IMR-90 (cell line): ENCODE data around the gene GSN. TPM values are rescaled to one million over a fixed set of nuclear protein-coding genes. Genes with fewer than 3 reads are reported as not detected.

Experiments
- ATAC-seq: fragments of 200-7000 bp; cut with Tn5 transposase; 2 replicates; pipeline ENCODE4 v1.9.1; 2020; ENCODE audit warnings: low read depth, mild to moderate bottlenecking, moderate library complexity
- BruUV-seq: library from RNA; stranded (reverse); fragments of 400-500 nt; replicated peaks from 2 replicates; lab custom pipeline; 2021; lab: Mats Ljungman, UMichigan
- CTCF ChIA-PET: fragments of 300-600 bp; formaldehyde crosslinking; extraction: SDS; loops from one replicate; lab custom pipeline; 2021; ENCODE audit warnings: antibody characterized with exemption; lab: Yijun Ruan, JAX
- POLR2A ChIA-PET: fragments of 300-600 bp; sonication (Branson Sonifier 250); formaldehyde crosslinking; loops from one replicate; lab custom pipeline; 2022; ENCODE audit warnings: antibody characterized with exemption; ENCODE audit not compliant: unreplicated experiment; lab: Charles Lee
- DNase-seq: peaks from one replicate; pipeline ENCODE4 v3.0.0; 2013
- H2AFZ ChIP-seq: replicated peaks from 2 replicates; pipeline ENCODE3; 2013; ENCODE audit warnings: low read length, mild to moderate bottlenecking; ENCODE audit not compliant: poor library complexity
- H2AK5ac ChIP-seq: 2 replicates; pipeline ENCODE4 v1.6.1; 2013; ENCODE audit warnings: low read depth, low read length, inconsistent platforms
- H2AK9ac ChIP-seq: replicated peaks from 2 replicates; pipeline ENCODE3; 2013; ENCODE audit warnings: mild to moderate bottlenecking, low read depth, low read length, moderate library complexity; ENCODE audit not compliant: poor library complexity
- H2BK120ac ChIP-seq: 2 replicates; pipeline ENCODE4 v1.6.1; 2013; ENCODE audit warnings: low read depth, low read length, inconsistent platforms
- H2BK15ac ChIP-seq: 3 replicates; pipeline ENCODE4 v1.6.1; 2013; ENCODE audit warnings: low read depth, low read length, inconsistent platforms
- H2BK20ac ChIP-seq: 2 replicates; pipeline ENCODE4 v1.6.1; 2013; ENCODE audit warnings: low read depth, mild to moderate bottlenecking, inconsistent platforms, low read length, moderate library complexity
- H2BK5ac ChIP-seq: 2 replicates; pipeline ENCODE4 v1.6.1; 2013; ENCODE audit warnings: mild to moderate bottlenecking, low read depth, low read length, inconsistent platforms; ENCODE audit not compliant: poor library complexity, severe bottlenecking
- H3K14ac ChIP-seq: replicated peaks from 2 replicates; pipeline ENCODE4 v1.6.1; 2013; ENCODE audit warnings: low read depth, low read length, inconsistent platforms
- H3K18ac ChIP-seq: 2 replicates; pipeline ENCODE4 v1.6.1; 2013; ENCODE audit warnings: low read depth, low read length, control low read depth
- H3K23ac ChIP-seq: 2 replicates; pipeline ENCODE4 v1.6.1; 2013; ENCODE audit warnings: low read depth, low read length, inconsistent platforms
- H3K27ac ChIP-seq: 2 replicates; pipeline ENCODE4 v1.5.1; 2013; ENCODE audit warnings: mild to moderate bottlenecking, control low read depth, low read length; ENCODE audit not compliant: insufficient read depth
- H3K27me3 ChIP-seq: 2 replicates; pipeline ENCODE4 v1.6.1; 2013; ENCODE audit warnings: low read length; ENCODE audit not compliant: control insufficient read depth, insufficient read depth
- H3K36me3 ChIP-seq: 2 replicates; pipeline ENCODE4 v1.6.1; 2013; ENCODE audit warnings: low read length, mixed read lengths; ENCODE audit not compliant: control insufficient read depth, insufficient read depth
- H3K4ac ChIP-seq: 2 replicates; pipeline ENCODE4 v1.6.1; 2013; ENCODE audit warnings: low read depth, low read length, inconsistent platforms
- H3K4me1 ChIP-seq: 2 replicates; pipeline ENCODE4 v1.6.1; 2013; ENCODE audit warnings: low read length, mixed read lengths; ENCODE audit not compliant: control insufficient read depth, insufficient read depth
- H3K4me2 ChIP-seq: 2 replicates; pipeline ENCODE4 v1.6.1; 2013; ENCODE audit warnings: low read depth, mild to moderate bottlenecking, control low read depth, low read length, moderate library complexity
- H3K4me3 ChIP-seq: 2 replicates; pipeline ENCODE4 v1.5.1; 2013; ENCODE audit warnings: low read depth, mild to moderate bottlenecking, control low read depth, low read length, moderate library complexity; ENCODE audit not compliant: insufficient read depth
- H3K56ac ChIP-seq: 2 replicates; pipeline ENCODE4 v1.6.1; 2013; ENCODE audit warnings: low read length, inconsistent platforms; ENCODE audit not compliant: insufficient read depth; ENCODE audit errors: extremely low read depth
- H3K79me1 ChIP-seq, 2 experiments: 2 replicates each; pipeline ENCODE4 v1.6.1; 2013; ENCODE audit warnings: low read length in 2 of 2, inconsistent platforms in 1 of 2, low read depth in 1 of 2
- H3K9ac ChIP-seq: 2 replicates; pipeline ENCODE4 v1.6.1; 2013; ENCODE audit warnings: low read depth, low read length, control low read depth
- H3K9me1 ChIP-seq: 2 replicates; pipeline ENCODE4 v1.6.1; 2013; ENCODE audit warnings: low read length, inconsistent platforms; ENCODE audit not compliant: insufficient read depth
- H3K9me3 ChIP-seq: 2 replicates; pipeline ENCODE4 v1.6.1; 2013; ENCODE audit warnings: low read length; ENCODE audit not compliant: control insufficient read depth, insufficient read depth
- H4K20me1 ChIP-seq: 2 replicates; pipeline ENCODE4 v1.6.1; 2013; ENCODE audit warnings: low read length, inconsistent platforms; ENCODE audit not compliant: insufficient read depth
- H4K5ac ChIP-seq: 2 replicates; pipeline ENCODE4 v1.6.1; 2013; ENCODE audit warnings: mild to moderate bottlenecking, low read depth, low read length, control low read depth
- H4K8ac ChIP-seq, 2 experiments: 2 replicates each; pipeline ENCODE4 v1.6.1; 2013; ENCODE audit warnings: low read depth in 2 of 2, low read length in 2 of 2, control low read depth in 1 of 2, inconsistent platforms in 1 of 2
- H4K91ac ChIP-seq: 2 replicates; pipeline ENCODE4 v1.6.1; 2013; ENCODE audit warnings: low read depth, low read length, inconsistent platforms; ENCODE audit not compliant: insufficient read depth
- BHLHE40 ChIP-seq: fragments of 150-350 bp; IDR thresholded peaks from 2 replicates; pipeline ENCODE4 v1.6.1; 2016; ENCODE audit warnings: mild to moderate bottlenecking, low read depth, low read length
- CEBPB ChIP-seq: IDR thresholded peaks from 2 replicates; pipeline ENCODE4 v1.6.1; 2012; ENCODE audit warnings: low read depth, low read length, improper control_type of control experiment
- CTCF ChIP-seq: conservative IDR thresholded peaks from 2 replicates; pipeline ENCODE4 v1.5.1; 2012; ENCODE audit warnings: mild to moderate bottlenecking, low read depth, low read length, improper control_type of control experiment
- ELK1 ChIP-seq: fragments of 150-350 bp; IDR thresholded peaks from 2 replicates; pipeline ENCODE4 v1.6.1; 2016; ENCODE audit warnings: low read depth, mild to moderate bottlenecking, low read length, moderate library complexity, borderline replicate concordance
- MAFK ChIP-seq: IDR thresholded peaks from 2 replicates; pipeline ENCODE4 v1.6.1; 2012; ENCODE audit warnings: low read depth, low read length, improper control_type of control experiment
- MAZ ChIP-seq: IDR thresholded peaks from 2 replicates; pipeline ENCODE4 v1.6.1; 2012; ENCODE audit warnings: low read depth, mild to moderate bottlenecking, low read length, improper control_type of control experiment, moderate library complexity, borderline replicate concordance
- MXI1 ChIP-seq: IDR thresholded peaks from 2 replicates; pipeline ENCODE4 v1.6.1; 2012; ENCODE audit warnings: low read depth, mild to moderate bottlenecking, low read length, moderate library complexity, borderline replicate concordance
- NFE2L2 ChIP-seq: fragments of 150-350 bp; IDR thresholded peaks from 2 replicates; pipeline ENCODE4 v1.6.1; 2016; ENCODE audit warnings: low read depth, mild to moderate bottlenecking, low read length
- POLR2A ChIP-seq: IDR thresholded peaks from 2 replicates; pipeline ENCODE4 v1.6.1; 2012; ENCODE audit warnings: mild to moderate bottlenecking, low read depth, low read length
- RAD21 ChIP-seq: IDR thresholded peaks from 2 replicates; pipeline ENCODE4 v1.6.1; 2012; ENCODE audit warnings: low read length, improper control_type of control experiment
- SMC3 ChIP-seq: fragments of 150-350 bp; IDR thresholded peaks from 2 replicates; pipeline ENCODE4 v1.6.1; 2016; ENCODE audit warnings: low read depth, mild to moderate bottlenecking, antibody characterized with exemption, low read length, moderate library complexity
- WGBS, 2 experiments: methylation state at CpG; one replicate each; pipeline versions ENCODE4 v1.1.5 to v1.1.7; 2013; ENCODE audit warnings: missing lambda C conversion rate in 2 of 2; ENCODE audit not compliant: insufficient read length in 1 of 2; ENCODE audit errors: extremely low coverage in 2 of 2; 5-methylcytosine and 5-hydroxymethylcytosine counted together
- dilution Hi-C: fragments of 300-500 bp; cut with HindIII; formaldehyde crosslinking; loops from one replicate; pipeline ENCODE4 v1.14.3; 2018; ENCODE audit warnings: low sequenced_read_pairs; ENCODE audit not compliant: unreplicated experiment
- in situ Hi-C: fragments of 300-500 bp; cut with MboI; formaldehyde crosslinking; loops from 3 replicates; pipeline ENCODE4 v1.14.3; 2019; ENCODE audit warnings: low sequenced_read_pairs, inconsistent platforms, mixed read lengths
- intact Hi-C: fragments of 100-400 bp; cut with micrococcal nuclease; formaldehyde crosslinking; loops from 2 replicates; pipeline ENCODE4 v1.10.0; 2022
- polyA plus RNA-seq, 3 experiments: library from polyadenylated mRNA; depleted of rRNA; stranded (reverse); fragments of >200 nt; gene quantifications; 2 replicates each; pipeline ENCODE4 v1.2.3, GENCODE V29; 2012; ENCODE audit warnings: low replicate concordance in 1 of 3
- total RNA-seq: library from RNA; depleted of rRNA; stranded (reverse); fragments of >200 nt; gene quantifications from 2 replicates; pipeline ENCODE4 v1.2.3, GENCODE V29; 2012

The GSN gene
- total and polyA plus RNA-seq, 2 of the 4 experiments (the other 2 are of a cell fraction), result 495 to 547 TPM

GRCh38 chr9:121283856-121284732 is 16.1 kb downstream of the GSN start (continued):
- no peak for TF ChIP-seq MXI1

- H3K79me1 ChIP-seq, result peaks cover 51 to 93% of the 10 kb centered on the region in 2 experiments
- ChIA-PET CTCF (interaction anchor here (1.0 kb wide), 1 partner anchor 15 kb away, joined by 4 read pairs; no protein-coding TSS in a partner anchor), POLR2A (no interaction called here)
- H3K56ac ChIP-seq, result no peak overlapping the region
- in situ Hi-C loops, result no loop called here
- no peaks in the 10 kb centered on the region for H3K9me3 ChIP-seq
- no peak overlapping the region for H3K4me2 ChIP-seq
- no peak overlapping the region for H3K23ac ChIP-seq
- peak overlapping the region; percentile 23; the same call in 1 of the 2 replicates for H4K91ac ChIP-seq
- H2AFZ ChIP-seq, result no peak overlapping the region
- H3K9ac ChIP-seq, result no peak overlapping the region
- H3K4ac ChIP-seq, result peak overlapping the region; percentile 96
- peaks cover 9% of the 10 kb centered on the region; the same call in 1 of the 2 replicates for H4K20me1 ChIP-seq
- H4K8ac ChIP-seq, result peak overlapping the region in 1 of 2 experiments; percentile 8; a peak in 1 of 4 replicates
- no peak overlapping the region for H4K5ac ChIP-seq
- ATAC-seq (no peak), DNase-seq (no peak)
- H3K9me1 ChIP-seq, result peaks cover 69% of the 10 kb centered on the region
- intact Hi-C loops, result no loop called here
- H3K4me1 ChIP-seq, result peaks cover 63% of the 10 kb centered on the region
- H3K18ac ChIP-seq, result no peak overlapping the region
- peaks cover 41% of the 10 kb centered on the region for H3K36me3 ChIP-seq
- peak overlapping the region; percentile 96; the same call in 1 of the 3 replicates for H2BK15ac ChIP-seq
- 0 out of 2 replicates have a peak overlapping the region, but pooled peaks have one; percentile 17 for H2BK120ac ChIP-seq
- no CpG with 5 or more reads among the region's 9 CpGs for WGBS, 2 experiments
- H3K4me3 ChIP-seq, result no peak overlapping the region
- H2BK20ac ChIP-seq, result peak overlapping the region; percentile 53; the same call in 1 of the 2 replicates
- dilution Hi-C loops, result no loop called here
- peak overlapping the region; percentile 49 for H2AK9ac ChIP-seq
- BruUV-seq, result no TSS peak
- H3K27me3 ChIP-seq, result no peaks in the 10 kb centered on the region
- peak overlapping the region; percentile 95 for H3K14ac ChIP-seq
- peak overlapping the region; percentile 71; the same call in 1 of the 2 replicates for H2AK5ac ChIP-seq
- H2BK5ac ChIP-seq, result no peak overlapping the region
- no peak overlapping the region for H3K27ac ChIP-seq
- TF ChIP-seq POLR2A, result no peak
- no peak for TF ChIP-seq MAFK
- TF ChIP-seq RAD21, result no peak
- no peak for TF ChIP-seq BHLHE40
- no peak for TF ChIP-seq NFE2L2
- TF ChIP-seq CTCF, result no peak
- no peak for TF ChIP-seq MAZ
- no peak for TF ChIP-seq MXI1
- no peak for TF ChIP-seq ELK1
- no peak for TF ChIP-seq CEBPB
- no peak for TF ChIP-seq SMC3
These were observed 16.9 kb downstream of the GSN start for GRCh38 chr9:121284733-121285451.
